HG03196 (cell line): ENCODE measurements around the gene USP17L11.
"Not testable (repeated sequence)": the region's sequence is repeated elsewhere in the genome, so short reads cannot be mapped to it uniquely, and the experiment has no call there.

ENCODE experiments used
- ATAC-seq: cut with Tn5 transposase; IDR thresholded peaks from one replicate; pipeline ENCODE4 v1.9.1; 2021; ENCODE audit not compliant: unreplicated experiment

The USP17L11 gene

GRCh38 chr4:9215105-9215504 lies at the start of gene USP17L11:
TSS of gene USP17L11 (plus strand) at chr4:9215405. CDS start at chr4:9215405, 0 bp downstream.
- ATAC-seq: not testable (repeated sequence)

DNA sequence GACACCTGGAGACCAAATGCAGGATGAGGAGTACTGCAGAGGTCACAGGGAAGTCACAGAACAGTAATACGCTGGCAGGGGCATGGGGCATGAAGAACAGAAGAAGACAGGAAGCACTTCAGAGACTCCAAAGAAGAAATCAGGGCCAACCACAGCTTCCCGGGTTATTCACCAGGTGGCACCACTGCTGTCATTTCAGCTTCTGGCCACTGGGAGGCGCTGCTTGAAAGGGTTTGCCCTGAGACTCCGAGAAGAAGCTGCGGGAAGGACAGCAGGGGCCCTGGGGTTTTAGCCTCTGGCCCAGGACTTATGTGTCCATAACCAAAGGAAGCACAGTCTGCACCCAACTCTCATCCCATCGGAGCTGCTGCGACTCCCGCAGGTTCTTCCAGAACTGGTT lies 49.2 kb upstream of the USP17L11 start:
- not testable (repeated sequence) for ATAC-seq

DNA sequence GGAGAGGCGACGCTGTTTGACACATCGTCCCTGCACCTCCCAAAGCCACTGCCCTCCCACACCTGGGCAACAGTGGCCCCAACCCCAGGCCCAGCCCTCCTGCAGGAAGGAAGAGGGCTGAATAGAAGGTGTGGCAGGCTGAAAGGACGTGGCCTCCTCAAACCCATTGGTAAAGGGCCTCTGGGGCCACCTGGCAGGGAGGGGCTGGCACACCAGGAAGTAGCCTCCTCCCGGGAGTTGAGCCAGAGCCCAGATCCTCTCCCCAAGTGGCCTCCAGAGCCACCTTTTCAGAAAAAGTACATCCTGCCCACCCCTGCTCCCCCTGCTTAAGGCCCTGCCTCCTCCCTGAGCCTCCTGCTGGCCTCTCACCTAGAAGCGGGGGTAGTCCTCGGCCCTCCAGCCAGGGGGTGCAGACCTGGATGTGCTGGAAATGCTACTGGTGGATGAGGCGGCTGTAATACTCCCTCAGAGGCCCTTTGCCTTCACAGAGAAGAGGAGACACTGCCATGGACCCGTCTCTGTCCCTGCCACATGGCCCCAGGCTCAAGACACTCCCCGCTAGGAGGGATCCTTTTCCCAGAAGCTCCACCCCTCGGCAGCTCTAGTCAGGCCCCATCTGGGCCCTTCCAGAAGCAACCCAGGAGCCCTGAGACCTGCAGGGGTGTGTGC lies 45.3 kb upstream of the USP17L11 start, which contains the start of gene FAM90A26:
FAM90A26 (plus strand) TSS at position 619 of the 669 bp plus-strand sequence. CDS start 2,764 bp downstream, outside the sequence.
- ATAC-seq: not testable (repeated sequence)

GRCh38 chr4:9210357-9210756 lies 4.8 kb upstream of the USP17L11 start, which contains the start of gene USP17L10:
TSS of gene USP17L10 (plus strand) at chr4:9210657. CDS start at chr4:9210657, 0 bp downstream.
- not testable (repeated sequence) for ATAC-seq

DNA sequence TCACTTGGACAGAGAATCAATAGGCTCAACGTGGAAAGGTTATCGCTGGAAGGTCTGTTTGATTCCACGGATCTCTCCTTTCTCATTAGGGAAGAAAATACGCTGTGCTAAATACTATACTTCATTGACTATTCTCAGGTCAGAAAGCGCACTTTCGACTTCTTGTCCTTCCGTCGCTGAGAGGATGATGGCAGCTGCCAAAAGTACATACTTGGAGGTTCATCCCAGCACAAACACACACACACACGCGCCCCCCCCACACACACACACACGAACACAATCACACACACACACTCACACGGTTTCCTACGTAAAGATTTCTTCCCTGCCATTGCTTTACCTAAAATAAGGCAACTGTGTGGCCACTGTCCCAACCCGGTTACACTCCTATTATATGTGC lies 504 bp upstream of the USP17L11 start:
- ATAC-seq: not testable (repeated sequence)

GRCh38 chr4:9219852-9220251 lies 4.6 kb downstream of the USP17L11 start, which contains the start of gene USP17L12:
TSS of gene USP17L12 (plus strand) at chr4:9220152. CDS start at chr4:9220152, 0 bp downstream.
- ATAC-seq: not testable (repeated sequence)

- ATAC-seq: not testable (repeated sequence)
Observed at GRCh38 chr4:9224596-9224995, 9.4 kb downstream of the USP17L11 start, which contains the start of gene USP17L13. TSS of gene USP17L13 (plus strand) at chr4:9224896. CDS start at chr4:9224896, 0 bp downstream.

DNA sequence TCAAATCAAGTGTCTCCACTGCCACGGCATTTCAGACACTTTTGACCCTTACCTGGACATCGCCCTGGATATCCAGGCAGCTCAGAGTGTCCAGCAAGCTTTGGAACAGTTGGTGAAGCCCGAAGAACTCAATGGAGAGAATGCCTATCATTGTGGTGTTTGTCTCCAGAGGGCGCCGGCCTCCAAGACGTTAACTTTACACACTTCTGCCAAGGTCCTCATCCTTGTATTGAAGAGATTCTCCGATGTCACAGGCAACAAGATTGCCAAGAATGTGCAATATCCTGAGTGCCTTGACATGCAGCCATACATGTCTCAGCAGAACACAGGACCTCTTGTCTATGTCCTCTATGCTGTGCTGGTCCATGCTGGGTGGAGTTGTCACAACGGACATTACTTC lies 15.0 kb downstream of the USP17L11 start:
- ATAC-seq: not testable (repeated sequence)

DNA sequence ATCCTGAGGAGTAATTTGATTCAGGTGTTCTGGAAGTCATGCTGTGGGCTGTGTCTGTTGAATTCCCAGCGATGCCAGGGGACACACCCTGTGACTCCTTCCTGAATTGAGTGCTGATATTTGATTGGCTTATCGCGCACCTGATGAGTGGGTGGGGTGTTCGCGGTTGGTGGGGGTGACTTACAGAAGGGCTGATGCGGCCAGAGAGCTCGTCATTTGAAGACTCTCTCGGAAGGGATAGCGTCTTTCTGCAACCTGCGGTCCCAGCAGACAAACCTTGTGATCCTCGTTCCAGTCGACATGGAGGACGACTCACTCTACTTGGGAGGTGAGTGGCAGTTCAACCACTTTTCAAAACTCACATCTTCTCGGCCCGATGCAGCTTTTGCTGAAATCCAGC lies 18.9 kb downstream of the USP17L11 start, which contains the start of gene USP17L15:
USP17L15 (plus strand) TSS at position 301 of the 400 bp plus-strand sequence; CDS start at position 301, 0 bp downstream.
- not testable (repeated sequence) for ATAC-seq

- not testable (repeated sequence) for ATAC-seq
Observed at GRCh38 chr4:9238461-9238860, 23.3 kb downstream of the USP17L11 start.

GRCh38 chr4:9243579-9243978 lies 28.4 kb downstream of the USP17L11 start, which contains the start of gene USP17L17:
TSS of gene USP17L17 (plus strand) at chr4:9243879. CDS start at chr4:9243879, 0 bp downstream.
- ATAC-seq: not testable (repeated sequence)

- not testable (repeated sequence) for ATAC-seq
Observed at GRCh38 chr4:9247953-9248680, 32.9 kb downstream of the USP17L11 start, which contains the start of gene USP17L18. TSS of gene USP17L18 (plus strand) at chr4:9248630. CDS start at chr4:9248630, 0 bp downstream.

DNA sequence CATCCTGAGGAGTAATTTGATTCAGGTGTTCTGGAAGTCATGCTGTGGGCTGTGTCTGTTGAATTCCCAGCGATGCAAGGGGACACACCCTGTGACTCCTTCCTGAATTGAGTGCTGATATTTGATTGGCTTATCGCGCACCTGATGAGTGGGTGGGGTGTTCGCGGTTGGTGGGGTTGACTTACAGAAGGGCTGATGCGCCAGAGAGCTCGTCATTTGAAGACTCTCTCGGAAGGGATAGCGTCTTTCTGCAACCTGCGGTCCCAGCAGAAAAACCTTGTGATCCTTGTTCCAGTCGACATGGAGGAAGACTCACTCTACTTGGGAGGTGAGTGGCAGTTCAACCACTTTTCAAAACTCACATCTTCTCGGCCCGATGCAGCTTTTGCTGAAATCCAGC lies 37.9 kb downstream of the USP17L11 start, which contains the start of gene USP17L19:
USP17L19 (plus strand) TSS at position 301 of the 400 bp plus-strand sequence; CDS start at position 301, 0 bp downstream.
- not testable (repeated sequence) for ATAC-seq

DNA sequence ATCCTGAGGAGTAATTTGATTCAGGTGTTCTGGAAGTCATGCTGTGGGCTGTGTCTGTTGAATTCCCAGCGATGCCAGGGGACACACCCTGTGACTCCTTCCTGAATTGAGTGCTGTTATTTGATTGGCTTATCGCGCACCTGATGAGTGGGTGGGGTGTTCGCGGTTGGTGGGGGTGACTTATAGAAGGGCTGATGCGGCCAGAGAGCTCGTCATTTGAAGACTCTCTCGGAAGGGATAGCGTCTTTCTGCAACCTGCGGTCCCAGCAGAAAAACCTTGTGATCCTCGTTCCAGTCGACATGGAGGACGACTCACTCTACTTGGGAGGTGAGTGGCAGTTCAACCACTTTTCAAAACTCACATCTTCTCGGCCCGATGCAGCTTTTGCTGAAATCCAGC lies 42.6 kb downstream of the USP17L11 start, which contains the start of gene USP17L20:
USP17L20 (plus strand) TSS at position 301 of the 400 bp plus-strand sequence; CDS start at position 301, 0 bp downstream.
- ATAC-seq: not testable (repeated sequence)

DNA sequence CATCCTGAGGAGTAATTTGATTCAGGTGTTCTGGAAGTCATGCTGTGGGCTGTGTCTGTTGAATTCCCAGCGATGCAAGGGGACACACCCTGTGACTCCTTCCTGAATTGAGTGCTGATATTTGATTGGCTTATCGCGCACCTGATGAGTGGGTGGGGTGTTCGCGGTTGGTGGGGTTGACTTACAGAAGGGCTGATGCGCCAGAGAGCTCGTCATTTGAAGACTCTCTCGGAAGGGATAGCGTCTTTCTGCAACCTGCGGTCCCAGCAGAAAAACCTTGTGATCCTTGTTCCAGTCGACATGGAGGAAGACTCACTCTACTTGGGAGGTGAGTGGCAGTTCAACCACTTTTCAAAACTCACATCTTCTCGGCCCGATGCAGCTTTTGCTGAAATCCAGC lies 47.4 kb downstream of the USP17L11 start, which contains the start of gene USP17L21:
USP17L21 (plus strand) TSS at position 301 of the 400 bp plus-strand sequence; CDS start at position 301, 0 bp downstream.
- not testable (repeated sequence) for ATAC-seq
